GM19035 (cell line): ENCODE data around the gene RELB.

Experiments used
- ATAC-seq: cut with Tn5 transposase; IDR thresholded peaks from one replicate; pipeline ENCODE4 v1.9.1; 2021; ENCODE audit not compliant: unreplicated experiment

The RELB gene

GRCh38 chr19:45020071-45020470 lies 18.8 kb downstream of the RELB start:
- no peak for ATAC-seq

DNA sequence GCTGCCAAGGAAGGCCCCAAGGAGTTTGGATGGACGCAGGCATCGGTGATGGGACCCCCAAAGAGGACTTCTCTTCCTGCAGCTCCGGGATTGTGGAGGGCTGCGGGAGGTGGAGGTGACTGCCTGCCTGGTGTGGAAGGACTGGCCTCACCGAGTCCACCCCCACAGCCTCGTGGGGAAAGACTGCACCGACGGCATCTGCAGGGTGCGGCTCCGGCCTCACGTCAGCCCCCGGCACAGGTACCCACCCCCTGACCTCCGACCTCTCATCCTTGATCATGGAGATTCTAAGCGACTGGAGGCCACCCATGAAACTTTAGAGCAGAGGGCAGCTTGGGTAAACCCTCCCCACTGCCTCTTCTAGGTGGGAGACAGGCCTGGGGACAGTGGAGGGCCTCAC lies 20.7 kb downstream of the RELB start:
- no peak for ATAC-seq

- ATAC-seq, result no peak
These were observed 21.8 kb downstream of the RELB start for GRCh38 chr19:45023048-45023447.

GRCh38 chr19:45025264-45025663 lies 24.0 kb downstream of the RELB start:
- ATAC-seq, result no peak

DNA sequence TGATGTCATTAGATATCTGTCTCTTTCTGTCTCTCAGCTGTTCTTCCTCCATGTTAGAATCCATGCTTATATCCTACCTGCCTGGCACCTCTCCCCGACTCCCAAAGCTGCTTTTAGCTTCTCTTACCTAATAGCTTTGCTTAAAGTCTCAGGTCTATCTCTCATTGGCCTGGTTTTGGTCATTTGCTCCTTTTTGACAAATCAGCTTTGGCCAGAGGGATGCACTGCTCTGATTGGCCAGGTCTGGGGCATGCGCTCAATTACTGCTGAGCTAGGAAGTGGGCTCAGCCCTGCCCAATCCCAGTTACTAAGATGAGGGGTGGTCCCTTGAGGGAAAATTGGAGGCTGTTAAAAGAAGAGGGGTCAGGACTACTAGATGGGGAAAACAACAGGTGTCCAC lies 26.1 kb downstream of the RELB start:
- ATAC-seq, result no peak

GRCh38 chr19:45030825-45031224 lies 29.6 kb downstream of the RELB start:
- no peak for ATAC-seq

GRCh38 chr19:45032421-45032820 lies 31.2 kb downstream of the RELB start:
- ATAC-seq, result no peak

DNA sequence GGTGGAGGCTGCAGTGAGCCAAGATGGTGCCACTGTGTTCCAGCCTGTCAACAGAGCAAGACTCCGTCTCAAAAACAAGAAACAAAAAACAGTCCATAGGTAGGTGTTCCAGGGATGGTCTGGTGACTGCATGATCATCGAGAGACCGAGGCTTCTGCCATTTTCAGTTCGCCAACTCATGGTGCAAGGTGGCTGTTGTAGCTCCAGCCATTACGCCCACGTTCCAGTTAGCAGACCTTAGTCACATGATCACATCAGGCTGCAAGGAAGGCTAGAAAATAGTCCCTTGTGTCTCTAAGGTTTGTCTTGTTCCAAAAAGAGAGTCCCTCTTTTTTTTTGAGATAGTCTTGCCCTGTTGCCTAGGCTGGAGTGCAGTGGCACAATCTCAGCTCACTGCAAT lies 34.5 kb downstream of the RELB start:
- no peak for ATAC-seq

- ATAC-seq, result no peak
These were observed 36.3 kb downstream of the RELB start for GRCh38 chr19:45037393-45038169.

GRCh38 chr19:45038931-45039893 lies 37.9 kb downstream of the RELB start, which contains the start of gene CLASRP:
Gene CLASRP (plus strand): TSS chr19:45039045. CDS start chr19:45040213, 1,168 bp downstream.
- ATAC-seq, result peak; percentile 88

GRCh38 chr19:45040059-45040771 lies 39.0 kb downstream of the RELB start:
- ATAC-seq, result no peak

DNA sequence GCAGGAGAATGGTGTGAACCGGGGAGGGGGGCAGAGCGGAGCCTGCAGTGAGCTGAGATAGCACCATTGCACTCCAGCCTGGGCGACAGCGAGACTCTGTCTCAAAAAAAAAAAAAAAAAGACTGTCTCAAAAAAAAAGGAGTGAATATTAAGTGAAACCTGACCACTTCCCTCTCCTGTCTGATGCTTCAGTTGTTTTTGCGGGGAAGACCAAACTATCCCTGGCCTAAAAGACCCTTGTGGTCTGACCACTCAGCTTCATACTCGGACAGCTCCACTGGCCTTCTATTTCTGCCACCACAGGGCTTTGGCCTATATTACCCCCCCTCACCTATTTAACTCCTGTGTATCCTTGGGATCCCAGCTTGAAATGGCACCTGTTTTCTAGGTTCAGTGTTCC lies 39.9 kb downstream of the RELB start:
- no peak for ATAC-seq

GRCh38 chr19:45045671-45046353 lies 44.5 kb downstream of the RELB start:
- no peak for ATAC-seq

GRCh38 chr19:45046355-45046754 lies 45.1 kb downstream of the RELB start:
- no peak for ATAC-seq

DNA sequence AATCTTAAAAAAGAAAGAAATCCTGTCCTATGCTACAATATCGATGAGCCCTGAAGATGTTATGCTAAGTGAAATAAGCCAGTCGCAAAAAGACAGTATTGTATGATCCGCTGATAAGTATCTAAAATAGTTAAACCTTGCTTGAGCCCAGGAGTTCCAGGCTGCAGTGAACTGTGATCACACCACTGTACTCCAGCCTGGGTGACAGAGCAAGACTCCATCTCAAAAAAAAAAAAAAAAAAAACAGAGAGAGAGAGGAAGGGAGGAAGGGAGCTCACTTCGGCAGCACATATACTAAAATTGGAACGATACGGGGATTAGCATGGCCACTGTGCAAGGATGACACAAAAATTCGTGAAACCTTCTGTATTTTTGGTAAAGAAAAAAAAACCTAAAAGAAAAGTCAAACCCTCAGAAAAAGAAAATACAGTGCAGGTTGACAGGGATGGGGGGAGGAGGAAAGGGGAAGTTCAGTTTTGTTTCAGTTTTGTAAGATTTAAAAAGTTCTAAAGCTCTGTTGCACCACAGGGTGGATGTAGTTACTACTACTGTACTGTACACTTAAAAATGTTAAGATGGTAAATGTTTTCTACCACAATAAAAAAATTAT lies 46.0 kb downstream of the RELB start:
- peak; percentile 72 for ATAC-seq

DNA sequence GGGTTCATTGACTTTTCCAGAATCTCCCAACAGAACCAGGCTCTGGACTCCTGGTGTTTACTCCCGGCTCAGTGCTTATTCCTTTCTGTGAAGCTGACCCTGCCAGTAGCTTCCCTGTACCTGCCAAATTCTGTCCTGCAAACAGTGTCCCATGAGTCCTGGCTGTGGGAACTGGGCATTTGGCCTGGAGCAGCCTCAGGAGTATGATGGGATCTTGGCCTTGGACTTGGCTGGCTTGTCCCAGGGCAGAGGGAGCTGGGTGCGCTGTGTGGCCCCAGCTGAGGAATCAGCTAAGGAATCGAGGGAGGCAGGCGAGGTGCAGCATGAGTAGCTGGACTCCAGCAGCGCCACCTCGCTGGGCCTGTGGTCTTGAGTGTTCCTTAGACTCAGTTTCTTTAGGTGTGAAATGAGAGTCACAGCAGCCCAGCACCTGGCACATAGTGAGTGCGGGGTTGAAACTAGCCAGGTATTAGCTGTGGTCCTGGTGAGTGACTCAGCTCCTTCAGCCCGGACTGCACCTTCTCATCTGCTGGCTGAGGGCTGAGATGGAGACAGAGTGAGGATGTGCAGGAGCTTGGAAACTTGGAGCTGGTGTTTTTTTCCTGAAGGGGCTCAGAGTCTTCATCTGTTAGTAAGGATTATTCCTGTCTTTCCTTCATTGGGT lies 47.9 kb downstream of the RELB start:
- ATAC-seq, result no peak

GRCh38 chr19:45050036-45050435 lies 48.8 kb downstream of the RELB start:
- ATAC-seq, result no peak

DNA sequence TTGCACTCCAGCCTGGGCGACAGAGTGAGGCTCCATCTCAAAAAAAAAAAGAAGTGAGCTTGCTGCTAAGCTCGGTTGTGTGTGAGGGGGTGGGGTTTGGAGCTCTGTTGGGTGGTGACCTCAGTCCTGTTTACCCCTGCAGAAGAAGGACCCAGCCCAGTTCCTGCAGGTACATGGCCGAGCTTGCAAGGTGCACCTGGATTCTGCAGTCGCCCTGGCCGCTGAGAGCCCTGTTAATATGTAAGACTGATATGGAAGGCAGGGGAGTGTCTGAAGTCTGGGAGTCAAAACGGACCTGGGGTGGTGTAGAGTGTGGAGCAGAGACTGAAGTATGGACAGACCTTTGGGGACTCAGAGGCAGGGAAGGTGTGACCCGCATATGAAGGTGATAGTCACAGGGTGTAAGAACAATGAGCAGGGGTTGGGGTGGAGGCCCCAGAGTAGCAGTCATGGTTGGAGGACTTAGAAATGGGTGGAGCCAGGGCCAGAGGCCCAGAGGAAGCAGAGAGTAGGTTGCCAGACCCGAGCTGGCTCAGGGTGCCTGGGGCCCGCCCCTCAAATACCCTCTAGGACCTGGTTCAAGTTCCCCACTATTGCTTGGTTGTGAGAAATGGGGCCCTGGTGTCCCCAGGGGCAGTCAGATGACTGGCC lies 50.8 kb downstream of the RELB start:
- no peak for ATAC-seq

GRCh38 chr19:45056831-45057230 lies 55.6 kb downstream of the RELB start:
- ATAC-seq, result no peak
